NB4 (cell line): ENCODE results near the gene LONP2.

Experiments
- CTCF ChIP-seq: IDR thresholded peaks from one replicate; pipeline ENCODE4 v1.5.1; 2012; ENCODE audit warnings: low read depth, low read length
- MYC ChIP-seq: IDR thresholded peaks from 2 replicates; pipeline ENCODE4 v1.6.1; 2011; ENCODE audit warnings: low read depth, low read length
- TF ChIP-seq, protein P1 (sequence below): IDR thresholded peaks from 2 replicates; pipeline ENCODE4 v1.6.1; 2011; ENCODE audit warnings: low read depth, low read length

DNA sequence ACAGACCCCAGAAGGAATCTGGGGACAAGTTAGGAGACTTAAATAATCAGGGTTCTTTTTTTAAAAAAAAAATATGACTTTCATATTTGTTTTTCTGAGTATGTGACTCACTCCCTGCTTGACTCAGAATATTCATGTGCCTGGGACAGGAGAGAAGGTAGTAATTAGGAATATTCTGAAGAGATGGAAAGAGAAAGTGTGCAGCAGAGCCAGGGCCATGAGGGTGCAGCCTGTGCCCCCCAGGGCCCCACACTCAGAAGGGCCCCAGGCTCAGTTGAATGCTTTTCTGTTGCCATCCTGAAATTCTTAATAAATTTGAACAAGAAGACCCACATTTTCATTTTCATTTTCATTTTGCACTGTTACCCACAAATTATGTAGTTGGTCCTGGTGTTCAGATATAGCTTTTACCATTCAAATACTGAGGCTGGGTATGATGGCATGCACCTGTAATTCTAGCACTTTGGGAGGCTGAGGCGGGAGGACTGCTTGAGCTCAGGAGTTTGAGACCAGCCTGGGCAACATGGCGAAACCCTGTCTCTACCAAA, 11.5 kb upstream of the LONP2 start:
- TF ChIP-seq CTCF (no peak), MYC (no peak)
- TF ChIP-seq, protein P1, sequence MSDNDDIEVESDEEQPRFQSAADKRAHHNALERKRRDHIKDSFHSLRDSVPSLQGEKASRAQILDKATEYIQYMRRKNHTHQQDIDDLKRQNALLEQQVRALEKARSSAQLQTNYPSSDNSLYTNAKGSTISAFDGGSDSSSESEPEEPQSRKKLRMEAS, result no peak
